Endothelial cell of umbilical vein (primary cell): ENCODE data around the gene DNAJB13. TPM values are rescaled to one million over a fixed set of nuclear protein-coding genes. Genes with fewer than 3 reads are reported as not detected.

Experiments used
- BruUV-seq: library from RNA; stranded (reverse); fragments of 400-500 nt; replicated peaks from 2 replicates; lab custom pipeline; 2021; lab: Mats Ljungman, UMichigan
- CTCF ChIA-PET: fragments of 300-600, 350-600 bp; sonication (Branson Sonifier 250); formaldehyde crosslinking; loops from one replicate; lab custom pipeline; 2021; ENCODE audit warnings: antibody characterized with exemption, inconsistent platforms; lab: Charles Lee
- POLR2A ChIA-PET: fragments of 300-600, 350-600 bp; sonication (Branson Sonifier 250); formaldehyde crosslinking; loops from one replicate; lab custom pipeline; 2021; ENCODE audit warnings: antibody characterized with exemption, inconsistent platforms; lab: Charles Lee
- DNase-seq: peaks from one replicate; pipeline ENCODE4 v3.0.0-alpha.2; 2011; ENCODE audit warnings: low read depth, low spot score
- FAIRE-seq: peaks from 2 replicates; lab custom pipeline; 2011; peaks lifted over from hg19 to GRCh38; lab: Jason Lieb, UNC
- H2AFZ ChIP-seq: 2 replicates; pipeline ENCODE4 v1.6.0; 2012; ENCODE audit warnings: low read depth, low read length, control low read depth, inconsistent platforms
- H3K27ac ChIP-seq: 2 replicates; pipeline ENCODE4 v1.5.1; 2011; ENCODE audit warnings: low read depth, mild to moderate bottlenecking, control low read depth, low read length, moderate library complexity; ENCODE audit not compliant: insufficient read depth
- H3K27me3 ChIP-seq, 2 experiments: 2 replicates each; pipeline versions ENCODE4 v1.6.0 to v1.6.1; 2011; ENCODE audit warnings: low read length in 2 of 2, mixed read lengths in 1 of 2; ENCODE audit not compliant: control insufficient read depth in 2 of 2, insufficient read depth in 2 of 2
- H3K36me3 ChIP-seq, 2 experiments: 2 replicates in 1 of 2; 3 replicates in 1 of 2; pipeline ENCODE4 v1.5.1; 2011; ENCODE audit warnings: low read length in 2 of 2, mild to moderate bottlenecking in 1 of 2, moderate library complexity in 1 of 2; ENCODE audit not compliant: control insufficient read depth in 2 of 2, insufficient read depth in 2 of 2; ENCODE audit errors: extremely low read depth in 1 of 2
- H3K4me1 ChIP-seq: 3 replicates; pipeline ENCODE4 v1.5.1; 2011; ENCODE audit warnings: mild to moderate bottlenecking, low read length; ENCODE audit not compliant: control insufficient read depth, insufficient read depth; ENCODE audit errors: extremely low read depth
- H3K4me2 ChIP-seq: 2 replicates; pipeline ENCODE4 v1.6.1; 2011; ENCODE audit warnings: low read length, control low read depth, mixed read lengths; ENCODE audit not compliant: insufficient read depth
- H3K4me3 ChIP-seq, 3 experiments: fragments of 200-600 bp in 1 of 3; sonication (generic), shearing (Covaris generic) in 1 of 3; replicated peaks in 1 of 3; 2 replicates each; pipeline ENCODE4 v1.5.1; 2011 to 2016; ENCODE audit warnings: control low read depth in 3 of 3, low read length in 3 of 3, mild to moderate bottlenecking in 2 of 3, inconsistent platforms in 1 of 3, low read depth in 1 of 3, moderate library complexity in 1 of 3; ENCODE audit not compliant: insufficient read depth in 1 of 3
- H3K79me2 ChIP-seq: 2 replicates; pipeline ENCODE4 v1.6.0; 2012; ENCODE audit warnings: low read length, inconsistent platforms; ENCODE audit not compliant: control insufficient read depth, insufficient read depth
- H3K9ac ChIP-seq: replicated peaks from 2 replicates; pipeline ENCODE3; 2011; ENCODE audit warnings: low read length, control low read depth; ENCODE audit not compliant: insufficient read depth; ENCODE audit errors: extremely low read depth
- H3K9me1 ChIP-seq: replicated peaks from 3 replicates; pipeline ENCODE4 v1.6.0; 2011; ENCODE audit warnings: mild to moderate bottlenecking, low read length; ENCODE audit not compliant: control insufficient read depth, insufficient read depth; ENCODE audit errors: extremely low read depth
- H3K9me3 ChIP-seq: replicated peaks from 2 replicates; pipeline ENCODE4 v1.5.1; 2012; ENCODE audit warnings: low read length, inconsistent platforms; ENCODE audit not compliant: control insufficient read depth, insufficient read depth
- H4K20me1 ChIP-seq: replicated peaks from 2 replicates; pipeline ENCODE3; 2011; ENCODE audit warnings: mild to moderate bottlenecking, low read length; ENCODE audit not compliant: control insufficient read depth, insufficient read depth; ENCODE audit errors: extremely low read depth
- CTCF ChIP-seq, 2 donors: IDR thresholded peaks; 1 replicate in 1 of 2; 2 replicates in 1 of 2; pipeline ENCODE4 v1.5.1; 2011; ENCODE audit warnings: low read length in 2 of 2, mild to moderate bottlenecking in 2 of 2, moderate library complexity in 2 of 2, control low read depth in 1 of 2, inconsistent platforms in 1 of 2, low read depth in 1 of 2; ENCODE audit not compliant: insufficient read depth in 1 of 2; ENCODE audit errors: extremely low read depth in 1 of 2
- EZH2 ChIP-seq: IDR thresholded peaks from 2 replicates; pipeline ENCODE4 v1.6.1; 2012; ENCODE audit warnings: borderline replicate concordance, low read depth, mild to moderate bottlenecking, moderate library complexity, low read length, inconsistent platforms; ENCODE audit not compliant: severe bottlenecking
- FOS ChIP-seq: IDR thresholded peaks from 2 replicates; pipeline ENCODE4 v1.6.1; 2011; ENCODE audit warnings: mild to moderate bottlenecking, low read length, moderate library complexity, borderline replicate concordance; ENCODE audit not compliant: insufficient read depth
- GATA2 ChIP-seq: IDR thresholded peaks from 2 replicates; pipeline ENCODE4 v1.7.0; 2011; ENCODE audit warnings: low read depth, mild to moderate bottlenecking, moderate library complexity, mixed read lengths, low read length; ENCODE audit not compliant: insufficient read length, insufficient read depth
- MYC ChIP-seq: IDR thresholded peaks from one replicate; pipeline ENCODE4 v1.6.1; 2011; ENCODE audit warnings: mild to moderate bottlenecking, low read depth, low read length
- POLR2A ChIP-seq: IDR thresholded peaks from 2 replicates; pipeline ENCODE4 v1.6.1; 2012; ENCODE audit warnings: low read depth, mild to moderate bottlenecking, control low read depth, low read length
- POLR2AphosphoS5 ChIP-seq: IDR thresholded peaks from 2 replicates; pipeline ENCODE4 v1.6.1; 2012; ENCODE audit warnings: low read depth, mild to moderate bottlenecking, control low read depth, low read length, moderate library complexity; ENCODE audit not compliant: insufficient read depth
- dilution Hi-C: fragments of 300-500 bp; cut with MboI; formaldehyde crosslinking; loops from one replicate; pipeline ENCODE4 v1.15.0; 2019; ENCODE audit warnings: low sequenced_read_pairs; ENCODE audit not compliant: extremely low pct_ligation_motif_present
- intact Hi-C: fragments of 100-400 bp; cut with micrococcal nuclease; formaldehyde crosslinking; loops from one replicate; pipeline ENCODE4 v1.10.0; 2022
- polyA plus RNA-seq, 4 experiments: library from polyadenylated mRNA; depleted of rRNA in 3 of 4; stranded (reverse) in 3 of 4; unstranded in 1 of 4; fragments of >200 nt; gene quantifications; 2 replicates each; pipeline versions ENCODE4 v1.2.1 to v1.2.3, GENCODE V29; 2011 to 2012; ENCODE audit warnings: missing spikeins in 1 of 4
- total RNA-seq: library from RNA; stranded (reverse); gene quantifications from 2 replicates; pipeline ENCODE4 v1.2.3, GENCODE V29; 2021

DNAJB13 gene
- total and polyA plus RNA-seq, 2 donors (not counting 3 experiments of a cell fraction or from before 2014, with no cell fraction given), result 0.07 to 0.46 TPM

DNA sequence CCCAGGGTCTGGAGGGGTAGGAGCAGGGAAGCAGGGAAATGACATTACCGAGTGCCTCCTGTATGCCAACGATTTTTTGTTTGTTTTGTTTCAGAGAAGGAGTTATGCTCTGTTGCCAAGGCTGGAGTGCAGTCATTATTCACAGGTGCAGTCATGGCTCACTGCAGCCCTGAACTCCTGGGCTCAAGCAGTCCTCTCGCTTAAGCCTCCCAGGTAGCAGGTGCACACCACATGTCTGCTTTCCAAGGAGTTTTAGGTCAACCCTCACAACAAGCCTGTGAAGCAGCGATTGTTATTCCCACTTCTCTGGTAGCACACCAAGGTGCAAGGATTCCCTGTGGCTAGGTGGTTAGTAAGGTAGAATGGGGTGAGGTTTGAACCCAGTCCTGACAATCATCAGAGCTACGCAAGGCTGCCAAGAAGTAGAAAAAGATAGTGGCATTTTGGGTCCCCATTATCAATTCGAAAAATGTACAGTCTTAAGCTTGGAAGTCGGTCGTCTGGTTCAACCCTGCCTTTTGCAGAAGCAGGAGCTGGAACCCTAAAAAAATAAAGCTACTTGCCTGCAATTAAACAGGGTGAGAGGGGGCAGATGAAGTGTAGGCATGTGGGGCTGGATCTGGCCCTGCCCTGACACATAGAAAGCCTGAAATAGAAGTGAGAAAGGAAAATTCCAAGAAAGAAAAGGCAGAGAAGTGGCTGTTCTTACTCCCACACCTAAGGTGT, 48.9 kb downstream of the DNAJB13 start:
- ChIA-PET POLR2A (no interaction called here), CTCF (no interaction called here)
- no peak overlapping the region for H3K9ac ChIP-seq
- dilution Hi-C loops (no loop called here), intact Hi-C loops (no loop called here)
- DNase-seq, result no peak
- H3K4me2 ChIP-seq, result no peak overlapping the region
- no peaks in the 10 kb centered on the region for H3K4me1 ChIP-seq
- H3K27ac ChIP-seq, result no peak overlapping the region
- no peak for TF ChIP-seq MYC
- no peak for TF ChIP-seq POLR2AphosphoS5
- TF ChIP-seq POLR2A, result no peak
- no peak for TF ChIP-seq GATA2
- no peak for TF ChIP-seq EZH2
- TF ChIP-seq FOS, result no peak
- no peak for TF ChIP-seq CTCF (IDR thresholded peaks at IDR 0.05; ENCODE audit: extremely low read depth in 1 of 2, insufficient read depth in 1 of 2, low read depth in 1 of 2, low read length in 2 of 2)
- H3K36me3 ChIP-seq, result no peaks in the 10 kb centered on the region
- no peak for FAIRE-seq
- H3K4me3 ChIP-seq, result no peak overlapping the region
- no peaks in the 10 kb centered on the region for H3K79me2 ChIP-seq
- H4K20me1 ChIP-seq, result no peaks in the 10 kb centered on the region
- H2AFZ ChIP-seq, result no peak overlapping the region
- no TSS peak for BruUV-seq
- no peaks in the 10 kb centered on the region for H3K27me3 ChIP-seq
- no peaks in the 10 kb centered on the region for H3K9me1 ChIP-seq
- no peaks in the 10 kb centered on the region for H3K9me3 ChIP-seq
